H4 (cell line): ENCODE results near the gene LDAH. TPM values are rescaled to one million over a fixed set of nuclear protein-coding genes. Genes with fewer than 3 reads are reported as not detected.

Source experiments
- DNase-seq: peaks from one replicate; pipeline ENCODE4 v3.0.0-alpha.2; 2015; ENCODE audit warnings: low spot score
- total RNA-seq: library from RNA; depleted of rRNA; stranded (reverse); fragments of >200 nt; shearing (Covaris generic); gene quantifications from 2 replicates; pipeline ENCODE4 v1.2.3, GENCODE V29; 2014

Gene LDAH
- total RNA-seq, 1 experiment from 2014 or later = 21.5 TPM

- no peak for DNase-seq
Measured at GRCh38 chr2:20682167-20682920, 140.6 kb downstream of the LDAH start.

GRCh38 chr2:20680744-20681375, 142.0 kb downstream of the LDAH start:
- no peak for DNase-seq

- no peak for DNase-seq
Measured at GRCh38 chr2:20678780-20679179, 144.1 kb downstream of the LDAH start.

- no peak for DNase-seq
Measured at GRCh38 chr2:20678086-20678395, 144.9 kb downstream of the LDAH start.

GRCh38 chr2:20677301-20678085, 145.4 kb downstream of the LDAH start:
- DNase-seq = no peak

- no peak for DNase-seq
Measured at GRCh38 chr2:20676353-20677215, 146.3 kb downstream of the LDAH start.

GRCh38 chr2:20675701-20676352, 147.1 kb downstream of the LDAH start:
- peak; percentile 17 for DNase-seq

GRCh38 chr2:20674974-20675679, 147.8 kb downstream of the LDAH start:
- peak; percentile 13 for DNase-seq

GRCh38 chr2:20674309-20674965, 148.5 kb downstream of the LDAH start:
- no peak for DNase-seq

GRCh38 chr2:20673686-20674308, 149.1 kb downstream of the LDAH start:
- no peak for DNase-seq

- DNase-seq = no peak
Measured at GRCh38 chr2:20672201-20672951, 150.5 kb downstream of the LDAH start.

GRCh38 chr2:20671736-20672080, 151.2 kb downstream of the LDAH start:
- no peak for DNase-seq

- no peak for DNase-seq
Measured at GRCh38 chr2:20671036-20671735, 151.7 kb downstream of the LDAH start.

- DNase-seq = no peak
Measured at GRCh38 chr2:20670315-20671035, 152.4 kb downstream of the LDAH start.

- no peak for DNase-seq
Measured at GRCh38 chr2:20669562-20670314, 153.2 kb downstream of the LDAH start.

- DNase-seq = no peak
Measured at GRCh38 chr2:20668871-20669475, 153.9 kb downstream of the LDAH start.

GRCh38 chr2:20668451-20668850, 154.4 kb downstream of the LDAH start:
- DNase-seq = no peak
